G401.6 (cell line): ENCODE measurements around the gene ZFAND2A.
"Not testable (repeated sequence)": the region's sequence is repeated elsewhere in the genome, so short reads cannot be mapped to it uniquely, and the experiment has no call there.

Experiments
- FAIRE-seq: peaks from 2 replicates; lab custom pipeline; 2012; peaks lifted over from hg19 to GRCh38; lab: Jason Lieb, UNC

ZFAND2A gene

DNA sequence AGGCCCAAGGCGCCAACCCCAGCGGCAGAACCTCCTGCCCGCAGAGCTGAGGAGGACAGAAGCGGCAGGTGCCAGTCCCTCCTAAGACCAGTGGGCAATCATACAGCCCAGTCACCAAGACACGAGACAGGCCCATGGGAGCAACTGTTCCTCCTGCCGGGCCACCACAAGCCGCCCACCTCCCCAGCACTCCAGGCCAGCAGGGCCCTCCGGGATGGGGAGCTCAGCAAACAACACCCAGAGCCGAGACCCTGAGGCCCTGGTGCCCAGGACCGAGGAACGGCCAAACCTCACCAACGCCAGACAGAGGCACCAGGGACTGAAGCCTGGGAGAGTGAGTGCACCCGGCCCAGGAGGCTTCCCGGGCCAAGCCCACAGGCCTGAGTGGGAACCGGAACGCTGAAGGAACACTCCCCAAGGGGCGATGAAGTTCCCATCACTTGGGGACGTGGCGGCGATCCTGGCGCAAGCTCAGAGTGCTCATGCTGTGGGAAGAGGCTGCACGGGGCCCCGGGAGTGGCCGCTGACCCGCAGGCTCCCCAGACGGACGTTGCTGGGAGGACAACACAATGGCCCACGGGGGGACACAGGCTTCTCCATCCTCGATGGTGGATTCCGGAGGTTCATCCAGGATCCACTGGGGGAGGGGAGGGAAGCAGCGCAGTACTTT, 37.0 kb downstream of the ZFAND2A start:
- FAIRE-seq = no peak

DNA sequence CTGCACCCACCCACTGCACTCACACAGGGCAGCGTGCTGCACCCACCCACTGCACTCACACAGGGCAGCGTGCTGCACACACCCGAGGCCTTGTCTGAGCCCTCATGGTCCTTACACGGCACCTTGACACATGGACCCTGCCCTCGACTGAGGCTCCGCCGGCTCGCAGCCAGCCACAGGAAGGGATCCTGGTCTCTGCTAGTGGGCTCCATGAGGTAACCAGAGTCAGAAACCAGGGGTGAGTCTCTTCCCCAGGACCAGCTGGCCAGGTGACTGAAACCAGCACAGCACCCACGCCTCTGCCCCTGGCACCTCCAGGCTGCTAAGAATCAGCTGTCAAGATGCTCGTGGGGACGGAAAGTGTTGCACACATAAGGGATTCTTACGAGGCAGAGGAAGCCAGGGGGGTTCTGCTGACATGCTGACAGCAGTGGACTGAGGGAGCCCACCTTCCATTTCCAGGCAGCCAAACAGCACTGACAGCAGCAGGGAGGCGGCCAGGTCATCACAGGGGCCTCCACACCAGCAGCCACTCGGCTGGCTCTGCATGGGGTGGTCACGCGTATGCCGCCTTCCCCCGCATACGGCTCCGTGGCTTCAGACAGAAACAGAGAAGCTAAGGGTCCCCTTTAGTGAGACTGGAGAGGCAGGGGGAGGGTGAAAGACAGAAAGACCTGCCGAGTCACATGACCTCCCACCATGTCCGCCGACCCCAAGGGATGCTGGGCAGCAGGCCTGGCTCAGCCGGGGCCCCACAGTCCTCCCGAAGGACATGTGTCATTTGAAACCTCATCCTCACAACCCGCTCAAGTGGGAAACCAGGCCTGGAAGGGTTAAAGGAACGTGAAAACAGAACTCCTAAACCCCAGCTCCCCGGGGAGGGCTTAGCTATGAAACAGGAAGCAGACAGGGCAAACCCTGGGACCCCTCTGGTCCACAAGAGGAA, 37.8 kb downstream of the ZFAND2A start:
- no peak for FAIRE-seq

- no peak for FAIRE-seq
These were observed 38.5 kb downstream of the ZFAND2A start for GRCh38 chr7:1121476-1121875.

GRCh38 chr7:1120791-1121190, 39.2 kb downstream of the ZFAND2A start:
- FAIRE-seq = no peak

DNA sequence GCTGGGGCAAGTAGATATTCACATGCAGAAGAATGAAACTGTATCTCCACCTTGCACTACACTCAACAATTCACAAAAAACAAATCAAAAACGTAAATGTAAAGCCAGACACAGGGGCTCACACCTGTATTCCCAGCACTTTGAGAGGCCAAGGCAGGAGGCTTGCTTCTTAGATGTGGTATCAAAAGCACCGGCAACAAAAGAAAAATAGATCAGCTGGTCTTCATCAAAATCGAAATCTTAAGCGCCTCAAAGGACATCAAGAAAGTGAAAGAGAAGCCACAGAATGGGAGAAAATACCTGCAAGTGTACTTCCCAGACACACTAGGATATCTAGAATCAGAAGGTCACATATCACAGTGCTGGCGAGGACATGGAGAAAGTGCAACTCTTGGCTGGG, 40.8 kb downstream of the ZFAND2A start:
- no peak for FAIRE-seq

- no peak for FAIRE-seq
These were observed 42.6 kb downstream of the ZFAND2A start for GRCh38 chr7:1117321-1117928.

DNA sequence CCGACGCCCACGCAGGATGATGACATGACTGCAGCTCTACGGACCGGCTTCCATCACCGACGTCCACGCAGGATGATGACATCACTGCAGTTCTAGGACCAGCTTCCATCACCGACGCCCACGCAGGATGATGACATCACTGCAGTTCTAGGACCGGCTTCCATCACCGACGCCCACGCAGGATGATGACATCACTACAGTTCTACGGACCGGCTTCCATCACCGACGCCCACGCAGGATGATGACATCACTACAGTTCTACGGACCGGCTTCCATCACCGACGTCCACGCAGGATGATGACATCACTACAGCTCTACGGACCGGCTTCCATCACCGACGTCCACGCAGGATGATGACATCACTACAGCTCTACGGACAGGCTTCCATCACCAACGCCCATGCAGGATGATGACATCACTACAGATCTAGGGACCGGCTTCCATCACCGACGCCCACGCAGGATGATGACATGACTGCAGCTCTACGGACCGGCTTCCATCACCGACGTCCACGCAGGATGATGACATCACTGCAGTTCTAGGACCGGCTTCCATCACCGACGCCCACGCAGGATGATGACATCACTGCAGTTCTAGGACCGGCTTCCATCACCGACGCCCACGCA, 43.5 kb downstream of the ZFAND2A start:
- FAIRE-seq = not testable (repeated sequence)

DNA sequence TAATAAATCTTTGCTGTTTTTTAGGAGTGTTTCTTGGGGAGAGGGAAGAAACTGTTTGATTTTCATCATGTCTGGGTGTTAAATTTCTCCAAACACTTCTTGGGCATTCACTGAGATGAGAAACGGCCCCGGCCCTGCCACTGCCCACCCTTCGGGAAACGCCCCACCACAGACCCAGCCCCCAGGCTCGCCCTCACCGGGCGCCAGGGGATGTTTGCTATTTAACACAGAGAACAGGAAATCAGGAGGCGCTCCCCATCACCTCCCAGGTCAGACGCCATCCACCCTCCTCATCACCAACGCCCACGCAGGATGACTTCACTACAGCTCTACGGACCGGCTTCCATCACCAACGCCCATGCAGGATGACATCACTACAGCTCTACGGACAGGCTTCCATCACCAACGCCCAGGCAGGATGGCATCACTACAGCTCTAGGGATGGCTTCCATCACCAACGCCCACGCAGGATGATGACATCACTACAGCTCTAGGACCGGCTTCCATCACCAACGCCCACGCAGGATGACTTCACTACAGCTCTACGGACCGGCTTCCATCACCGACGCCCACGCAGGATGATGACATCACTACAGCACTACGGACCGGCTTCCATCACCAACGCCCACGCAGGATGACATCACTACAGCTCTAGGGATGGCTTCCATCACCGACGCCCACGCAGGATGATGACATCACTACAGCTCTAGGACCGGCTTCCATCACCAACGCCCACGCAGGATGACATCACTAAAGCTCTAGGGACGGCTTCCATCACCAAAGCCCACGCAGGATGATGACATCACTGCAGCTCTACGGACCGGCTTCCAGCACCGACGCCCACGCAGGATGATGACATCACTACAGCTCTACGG, 44.6 kb downstream of the ZFAND2A start:
- not testable (repeated sequence) for FAIRE-seq

- FAIRE-seq = no peak
These were observed 45.5 kb downstream of the ZFAND2A start for GRCh38 chr7:1114505-1114904.

GRCh38 chr7:1114088-1114487, 45.9 kb downstream of the ZFAND2A start:
- no peak for FAIRE-seq

DNA sequence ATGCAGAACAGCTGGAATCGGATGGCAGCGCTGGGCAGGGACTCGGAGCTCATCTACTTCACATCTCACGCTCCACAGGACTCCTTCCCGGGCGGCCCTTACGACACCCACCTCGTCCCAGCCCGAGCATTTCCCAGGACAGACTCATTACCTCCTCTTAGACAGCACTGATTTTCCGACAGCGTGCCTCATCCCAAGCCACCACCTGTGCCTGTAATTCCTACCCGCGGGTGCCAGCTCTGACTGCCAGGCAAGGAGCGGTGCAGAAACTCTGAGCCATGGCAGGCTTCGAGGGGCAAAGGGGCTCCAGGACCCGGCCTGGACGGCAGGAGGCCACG, 46.5 kb downstream of the ZFAND2A start:
- no peak for FAIRE-seq

DNA sequence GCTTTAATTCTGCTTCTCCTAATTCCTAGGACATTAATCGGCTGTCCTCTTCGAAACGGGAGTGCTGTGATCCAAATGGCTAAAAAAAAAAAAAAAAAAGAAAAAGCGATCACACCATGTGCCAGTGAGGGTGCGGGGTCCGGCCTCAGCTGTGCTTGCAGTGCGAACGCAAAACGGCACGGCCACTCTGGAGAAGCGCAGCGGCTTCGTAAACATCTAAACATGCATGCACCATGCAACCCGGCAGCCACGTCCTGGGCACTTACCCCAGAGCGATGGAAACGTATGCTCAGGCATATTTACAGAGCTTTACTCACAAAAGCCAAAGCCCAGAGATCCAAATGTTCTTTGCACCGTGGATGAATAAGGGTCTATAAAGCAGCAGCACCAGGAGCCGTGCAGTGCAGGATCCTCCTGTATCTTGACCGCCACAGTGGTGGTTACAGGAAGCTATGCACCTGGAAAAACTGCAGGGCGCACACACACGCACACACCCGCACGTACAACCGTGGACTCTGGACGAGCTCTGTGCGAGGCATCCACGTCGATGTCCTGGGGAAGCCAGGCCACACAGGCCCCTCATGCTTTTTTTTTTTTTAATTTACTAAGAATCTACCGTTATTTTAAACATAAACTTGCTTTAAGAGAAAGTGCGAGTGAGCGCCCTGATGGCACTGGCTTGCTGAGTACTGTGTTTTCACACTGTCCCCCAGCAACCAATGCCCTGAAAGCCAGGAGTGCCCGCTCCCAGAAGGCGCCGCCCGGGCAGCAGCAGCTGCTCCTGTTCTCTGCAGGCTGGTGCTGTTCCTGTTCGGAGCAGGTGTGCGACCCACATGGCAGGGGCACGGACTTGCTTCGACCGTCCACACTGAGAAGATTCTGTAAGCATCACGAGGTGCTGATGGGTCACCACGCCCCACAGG, 47.1 kb downstream of the ZFAND2A start:
- no peak for FAIRE-seq

DNA sequence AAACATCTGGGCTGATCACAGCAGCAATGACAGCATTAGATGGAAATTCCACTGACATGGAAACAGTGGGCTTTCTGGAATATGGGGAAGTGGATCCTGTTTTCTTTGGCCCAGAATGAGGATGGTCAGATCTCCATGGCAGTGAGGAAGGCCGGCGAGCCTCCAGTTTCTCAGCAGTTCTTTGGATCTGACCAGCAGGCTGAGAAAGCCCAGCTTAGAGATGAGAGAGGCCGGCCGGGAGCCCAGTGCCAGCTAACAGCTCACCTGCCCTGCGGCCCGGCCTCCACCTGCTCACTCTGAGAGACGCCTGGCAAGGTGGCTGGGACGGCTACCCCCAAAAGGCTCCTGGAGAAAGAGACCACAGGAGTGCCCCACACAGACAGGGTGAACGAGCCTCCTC, 47.9 kb downstream of the ZFAND2A start:
- no peak for FAIRE-seq

DNA sequence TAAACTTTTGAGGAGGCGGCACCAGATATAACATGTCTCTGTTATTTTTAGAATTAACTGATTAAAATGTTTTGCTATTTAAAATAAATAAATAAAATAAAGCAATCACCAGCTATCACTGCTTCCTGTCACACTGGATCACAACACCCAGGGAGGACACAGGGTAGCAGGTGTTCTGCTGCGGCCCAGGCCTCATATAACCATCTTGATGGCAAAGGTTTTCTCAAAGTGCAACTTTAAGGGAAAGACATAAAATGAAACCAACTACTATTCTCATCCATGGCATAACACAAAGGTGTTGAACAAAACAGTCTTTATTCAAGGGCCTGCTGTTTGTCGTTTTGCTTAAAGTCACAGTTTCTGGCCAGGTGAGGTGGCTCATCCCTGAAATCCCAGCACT, 48.8 kb downstream of the ZFAND2A start:
- no peak for FAIRE-seq

DNA sequence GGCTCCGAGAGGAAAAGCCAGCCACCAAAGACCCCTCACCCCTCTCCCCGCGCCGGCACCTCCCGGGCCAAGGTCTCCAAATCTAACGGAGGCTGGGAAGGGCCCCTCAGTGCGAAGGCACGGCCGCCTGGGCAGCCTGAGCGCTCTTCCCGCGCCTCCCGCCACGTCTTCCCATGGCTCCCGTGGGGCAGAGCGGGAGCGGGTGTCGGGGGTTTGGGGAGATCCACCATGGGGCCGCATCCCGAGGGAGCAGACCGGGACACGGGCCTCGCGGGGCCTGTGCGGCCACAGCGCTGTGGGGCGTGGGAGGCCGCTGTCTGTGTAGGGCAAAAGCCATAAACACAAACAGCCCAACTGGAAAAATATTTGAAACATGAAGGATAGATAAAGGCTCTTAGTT, 49.6 kb downstream of the ZFAND2A start:
- no peak for FAIRE-seq

- no peak for FAIRE-seq
These were observed 50.2 kb downstream of the ZFAND2A start for GRCh38 chr7:1109581-1110310.

DNA sequence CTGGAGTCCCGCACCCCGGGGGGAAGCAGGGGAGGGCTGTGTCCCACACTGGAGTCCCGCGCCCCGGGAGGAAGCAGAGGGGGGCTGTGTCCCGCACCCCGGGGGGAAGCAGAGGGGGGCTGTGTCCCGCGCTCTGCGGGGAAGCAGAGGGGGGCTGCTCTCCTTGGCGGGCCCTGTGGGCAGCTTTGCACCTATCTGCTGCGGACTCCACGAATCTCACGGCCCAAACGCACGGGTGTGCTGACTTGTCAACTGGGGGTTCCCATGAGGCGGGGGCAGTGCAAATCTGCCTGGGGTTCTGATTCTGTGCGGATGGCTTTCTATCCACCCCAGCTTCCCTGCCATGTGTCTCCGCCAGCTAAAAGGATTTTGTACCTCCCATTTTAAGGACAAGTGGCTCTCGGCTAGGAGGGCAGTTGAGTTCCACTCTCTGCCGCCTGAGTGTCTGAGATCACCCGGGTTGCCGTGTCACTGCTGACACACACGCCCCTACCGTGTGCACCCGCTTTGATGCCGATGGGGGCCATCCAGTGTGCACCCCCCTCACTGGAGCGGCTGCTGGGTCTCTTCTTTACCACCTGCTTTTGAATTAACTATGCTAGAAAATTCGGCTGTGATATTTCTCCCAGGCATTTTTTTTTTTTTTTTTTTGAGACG, 51.6 kb downstream of the ZFAND2A start:
- FAIRE-seq = no peak

GRCh38 chr7:1106793-1107421, 53.1 kb downstream of the ZFAND2A start:
- no peak for FAIRE-seq
